ES-I3 (cell line): ENCODE data around the gene SNX17.
"Not testable (repeated sequence)": the region's sequence is repeated elsewhere in the genome, so short reads cannot be mapped to it uniquely, and the experiment has no call there.

Source experiments
- H3K36me3 ChIP-seq: 2 replicates; pipeline ENCODE4 v1.6.1; 2013; ENCODE audit warnings: mild to moderate bottlenecking, low read length, control low read depth, moderate library complexity; ENCODE audit not compliant: insufficient read depth
- H3K4me1 ChIP-seq: 2 replicates; pipeline ENCODE4 v1.6.1; 2013; ENCODE audit warnings: mild to moderate bottlenecking, control low read depth, low read length; ENCODE audit not compliant: insufficient read depth
- H3K9ac ChIP-seq: 2 replicates; pipeline ENCODE4 v1.6.1; 2013; ENCODE audit warnings: low read depth, mild to moderate bottlenecking, low read length, moderate library complexity
- H3K9me3 ChIP-seq: 2 replicates; pipeline ENCODE4 v1.6.1; 2013; ENCODE audit warnings: mild to moderate bottlenecking, low read length, moderate library complexity; ENCODE audit not compliant: control insufficient read depth, insufficient read depth

The SNX17 gene

DNA sequence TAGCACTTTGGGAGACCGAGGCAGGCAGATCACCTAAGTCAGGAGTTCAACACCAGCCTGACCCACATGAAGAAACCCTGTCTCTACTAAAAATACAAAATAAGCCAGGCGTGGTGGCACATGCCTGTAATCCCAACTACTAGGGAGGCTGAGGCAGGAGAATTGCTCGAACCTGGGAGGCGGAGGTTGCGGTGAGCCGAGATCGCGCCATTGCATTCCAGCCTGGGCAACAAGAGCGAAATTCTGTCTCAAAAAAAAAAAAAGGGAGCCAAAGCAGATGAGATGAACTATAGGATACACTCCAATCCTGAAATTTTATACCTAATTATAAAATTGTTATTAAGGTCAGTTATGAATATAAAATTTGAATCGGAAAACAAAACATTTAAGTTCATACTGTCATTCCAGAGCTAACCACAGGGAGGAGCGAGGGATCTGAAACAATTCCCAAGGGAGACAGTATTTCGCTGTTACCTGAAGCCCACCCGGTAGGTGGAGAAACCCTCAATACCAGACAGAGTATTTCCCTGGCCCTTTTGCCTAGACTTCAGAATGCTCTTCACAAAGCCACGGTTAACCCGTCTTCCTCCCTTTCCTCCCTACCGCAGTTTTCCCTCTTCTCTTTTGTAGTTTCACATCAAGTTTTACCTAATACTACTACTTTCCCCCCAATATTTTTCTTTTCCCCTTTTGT lies 37.5 kb downstream of the SNX17 start:
- H3K36me3 ChIP-seq: peaks cover 2% of the 10 kb centered on the region; the same call in 1 of the 2 replicates
- H3K9ac ChIP-seq: peak overlapping the region; percentile 97; the same call in 1 of the 2 replicates
- H3K4me1 ChIP-seq: no peaks in the 10 kb centered on the region
- no peaks in the 10 kb centered on the region for H3K9me3 ChIP-seq

DNA sequence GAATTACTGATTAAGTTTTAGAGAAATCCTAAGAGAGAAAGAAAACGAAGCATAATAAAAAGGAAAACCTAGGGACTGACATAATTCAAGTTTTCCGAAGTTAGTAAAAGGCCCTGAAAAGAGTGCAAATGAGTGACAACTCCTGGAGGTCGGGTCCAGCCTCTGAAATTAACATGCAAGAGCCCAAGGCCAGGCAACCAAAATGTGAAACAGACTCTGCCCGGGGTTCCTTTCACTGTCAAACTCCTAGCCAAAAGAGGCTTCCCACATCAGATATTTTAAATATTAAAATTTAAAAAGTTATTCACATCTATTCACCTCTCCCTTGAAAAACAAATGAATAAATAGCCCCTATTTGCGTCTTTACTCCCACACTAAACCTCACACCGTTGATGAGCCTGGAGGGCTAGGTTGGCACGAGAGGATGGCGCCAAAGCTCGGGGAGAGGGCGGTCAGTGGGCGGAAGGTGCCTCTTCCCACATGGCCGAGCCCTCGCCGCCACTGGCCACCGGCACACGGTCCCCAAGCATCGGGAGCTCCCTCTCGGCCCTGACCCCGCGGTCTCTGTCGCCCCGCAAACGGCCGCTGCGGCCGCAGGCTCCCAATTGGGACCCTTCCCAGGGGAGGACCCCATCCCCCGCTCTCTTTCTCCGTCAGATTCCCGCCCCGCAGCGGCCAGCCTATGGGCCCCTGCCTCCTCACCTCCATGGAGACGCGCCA lies 38.3 kb downstream of the SNX17 start:
- H3K4me1 ChIP-seq: no peaks in the 10 kb centered on the region
- H3K36me3 ChIP-seq: peaks cover 2% of the 10 kb centered on the region; the same call in 1 of the 2 replicates
- peak overlapping the region; percentile 97 for H3K9ac ChIP-seq
- H3K9me3 ChIP-seq: no peaks in the 10 kb centered on the region

DNA sequence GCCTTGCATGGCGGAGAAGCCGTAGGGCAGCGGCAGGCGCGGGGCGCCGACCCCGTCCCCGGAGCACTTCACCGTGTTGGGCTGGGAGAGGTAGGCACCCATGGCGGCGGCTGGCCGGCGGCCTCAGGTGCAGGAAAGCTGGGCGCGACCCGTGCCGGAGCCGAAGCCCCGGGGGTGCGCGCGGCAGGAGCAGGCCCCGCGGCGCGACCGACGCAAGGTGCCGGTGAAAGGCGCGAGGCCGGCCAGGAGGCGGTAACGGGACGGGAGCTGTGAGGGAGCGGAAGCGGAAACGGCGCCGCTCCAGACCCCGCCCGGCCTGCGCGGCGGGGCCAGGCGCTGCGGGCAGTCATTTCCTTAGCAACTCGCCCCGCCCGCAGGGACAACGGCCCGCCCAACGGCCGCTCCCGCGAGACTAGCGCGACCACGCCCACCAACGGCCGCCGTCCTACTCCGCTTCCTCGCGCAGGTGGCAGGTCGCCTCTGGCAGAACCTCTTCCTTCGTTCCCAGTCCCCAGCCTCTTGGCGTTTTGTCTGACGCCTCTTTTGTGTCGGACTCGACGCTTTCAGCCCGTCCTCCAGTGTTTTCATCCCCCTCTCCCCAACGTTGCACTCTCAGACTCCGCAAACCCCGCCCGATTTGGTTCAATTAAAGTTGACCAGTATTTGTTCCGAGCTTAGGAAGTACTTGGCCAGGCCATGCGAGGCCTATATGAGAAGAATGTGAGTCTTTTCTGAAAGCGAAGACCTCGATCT lies 39.1 kb downstream of the SNX17 start, which contains the start of gene PPM1G:
PPM1G (minus strand) TSS at position 271 of the 753 bp plus-strand sequence; CDS start at position 102, 169 bp downstream.
- no peaks in the 10 kb centered on the region for H3K9me3 ChIP-seq

DNA sequence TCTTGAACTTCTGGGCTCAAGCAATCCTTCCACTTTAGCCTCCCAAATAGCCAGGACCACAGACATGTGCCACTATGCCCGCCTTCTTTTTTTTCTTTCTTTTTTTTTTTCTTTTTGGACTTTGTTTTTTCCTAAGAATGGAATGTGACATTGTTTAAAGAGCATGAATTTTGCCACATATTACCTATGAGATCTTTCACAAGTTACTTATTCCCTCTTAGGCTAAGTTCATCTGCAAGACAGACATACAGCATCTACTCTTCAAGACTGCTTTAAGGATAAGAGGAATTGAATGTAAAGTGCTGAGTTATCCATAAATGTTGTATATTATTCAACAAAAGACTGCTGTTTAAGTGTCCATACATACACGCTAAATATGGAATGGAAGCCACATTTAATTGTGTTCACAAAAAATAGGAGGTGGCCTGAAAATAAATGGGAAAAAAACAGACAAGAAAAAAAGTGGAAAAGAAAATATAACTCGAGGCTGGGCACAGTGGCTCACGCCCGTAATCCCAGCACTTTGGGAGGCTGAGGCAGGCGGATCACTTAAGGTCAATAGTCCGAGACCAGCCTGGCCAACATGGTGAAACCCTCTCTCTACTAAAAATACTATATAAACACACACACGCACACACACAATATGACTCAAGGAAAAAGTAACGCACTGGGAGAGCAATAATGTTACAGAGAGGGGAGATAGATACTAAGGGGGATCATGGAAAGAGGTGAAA lies 42.2 kb downstream of the SNX17 start:
- Histone ChIP-seq H3K4me1 (no peaks in the 10 kb centered on the region), H3K9ac (no peak overlapping the region), H3K36me3 (peaks cover under 1% of the 10 kb centered on the region; the same call in 1 of the 2 replicates), H3K9me3 (no peaks in the 10 kb centered on the region)

More for the DNA sequence above, 39.1 kb downstream of the SNX17 start, which contains the start of gene PPM1G:
- Histone ChIP-seq H3K4me1 (no peaks in the 10 kb centered on the region), H3K36me3 (peaks cover 2% of the 10 kb centered on the region; the same call in 1 of the 2 replicates), H3K9ac (peak within 1 kb of the TSS; percentile 97)

DNA sequence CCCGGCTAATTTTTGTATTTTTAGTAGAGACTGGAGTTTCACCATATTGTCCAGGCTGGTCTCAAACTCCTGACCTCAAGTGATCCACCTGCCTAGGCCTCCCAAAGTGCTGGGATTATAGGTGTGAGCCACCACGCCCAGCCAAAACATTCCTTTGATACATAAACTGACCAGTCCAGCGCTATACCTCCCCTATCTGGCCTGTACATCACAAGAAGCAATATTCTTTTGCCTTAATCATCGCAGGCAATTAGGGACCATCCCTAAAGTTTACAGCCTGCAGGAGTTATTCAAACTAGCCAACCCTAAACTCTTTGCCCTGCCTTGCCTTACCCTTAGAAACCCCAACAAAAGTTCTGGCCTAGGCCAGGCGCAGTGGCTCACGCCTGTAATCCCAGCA lies 45.7 kb downstream of the SNX17 start:
- no peak overlapping the region for H3K9ac ChIP-seq
- H3K9me3 ChIP-seq: no peaks in the 10 kb centered on the region
- H3K36me3 ChIP-seq: no peaks in the 10 kb centered on the region
- H3K4me1 ChIP-seq: no peaks in the 10 kb centered on the region

DNA sequence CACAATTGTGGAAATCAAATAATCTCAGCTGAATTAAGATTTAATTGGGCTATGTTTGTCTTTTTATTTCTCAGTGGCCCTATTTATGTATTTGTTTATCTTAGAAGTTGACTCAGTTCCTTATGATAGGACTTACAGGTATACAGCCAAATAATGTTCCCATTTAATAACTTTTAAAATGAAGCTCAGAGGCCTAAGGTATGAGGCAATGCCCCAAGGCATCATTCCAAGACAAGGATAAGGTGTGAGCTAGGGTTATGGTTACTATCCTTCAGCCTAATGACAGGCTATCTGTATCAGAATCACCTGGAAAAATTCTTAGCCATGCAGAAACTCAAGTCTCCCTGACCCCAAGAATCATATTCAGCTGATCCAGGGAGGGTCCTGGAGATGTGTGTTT lies 50.6 kb downstream of the SNX17 start:
- no peaks in the 10 kb centered on the region for H3K9me3 ChIP-seq
- H3K9ac ChIP-seq: no peak overlapping the region
- H3K4me1 ChIP-seq: no peaks in the 10 kb centered on the region
- H3K36me3 ChIP-seq: no peaks in the 10 kb centered on the region

DNA sequence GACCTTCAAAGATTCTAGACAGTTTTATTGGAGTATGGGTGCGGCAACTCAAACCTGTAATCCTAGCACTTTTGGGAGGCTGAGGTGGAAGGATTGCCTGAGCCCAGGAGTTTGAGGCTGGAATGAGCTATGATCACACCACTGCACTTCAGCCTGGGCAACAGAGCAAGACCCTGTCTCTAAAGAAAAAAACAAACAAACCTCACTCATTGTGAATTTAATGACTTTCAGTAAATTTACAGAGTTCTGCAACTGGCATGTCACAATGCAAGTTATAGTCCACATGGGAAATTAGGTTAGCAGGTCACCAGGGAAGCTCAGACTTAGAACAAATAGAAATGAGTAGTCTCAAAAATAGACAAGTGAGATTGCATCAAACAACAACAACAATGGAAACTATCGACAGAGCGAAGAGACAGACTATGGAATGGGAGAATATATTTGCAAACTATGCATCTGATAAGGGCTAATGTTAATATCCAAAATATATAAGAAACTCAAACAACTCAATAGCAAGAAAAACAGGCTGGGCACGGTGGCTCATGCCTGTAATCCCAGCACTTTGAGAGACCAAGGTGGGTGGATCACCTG lies 51.3 kb downstream of the SNX17 start:
- H3K36me3 ChIP-seq: no peaks in the 10 kb centered on the region
- no peaks in the 10 kb centered on the region for H3K4me1 ChIP-seq
- H3K9ac ChIP-seq: no peak overlapping the region
- no peaks in the 10 kb centered on the region for H3K9me3 ChIP-seq

DNA sequence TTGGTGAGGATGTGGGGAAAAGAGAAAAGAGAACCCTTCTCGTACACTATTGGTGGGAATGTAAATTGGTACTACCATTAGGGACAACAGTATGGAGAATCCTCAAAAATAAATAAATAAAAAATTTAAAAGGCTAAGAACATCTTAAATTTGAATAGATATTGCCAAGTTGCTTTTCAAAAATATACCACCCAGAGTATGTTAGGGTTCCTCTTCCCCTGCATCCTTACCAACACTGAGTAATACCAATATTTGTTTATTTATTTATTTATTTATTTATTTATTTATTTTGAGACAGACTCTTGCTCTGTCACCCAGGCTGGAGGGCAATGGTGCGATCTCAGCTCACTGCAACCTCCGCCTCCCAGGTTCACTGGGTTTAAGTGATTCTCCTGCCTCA lies 52.5 kb downstream of the SNX17 start:
- Histone ChIP-seq H3K36me3 (no peaks in the 10 kb centered on the region), H3K9ac (no peak overlapping the region), H3K4me1 (no peaks in the 10 kb centered on the region), H3K9me3 (no peaks in the 10 kb centered on the region)

DNA sequence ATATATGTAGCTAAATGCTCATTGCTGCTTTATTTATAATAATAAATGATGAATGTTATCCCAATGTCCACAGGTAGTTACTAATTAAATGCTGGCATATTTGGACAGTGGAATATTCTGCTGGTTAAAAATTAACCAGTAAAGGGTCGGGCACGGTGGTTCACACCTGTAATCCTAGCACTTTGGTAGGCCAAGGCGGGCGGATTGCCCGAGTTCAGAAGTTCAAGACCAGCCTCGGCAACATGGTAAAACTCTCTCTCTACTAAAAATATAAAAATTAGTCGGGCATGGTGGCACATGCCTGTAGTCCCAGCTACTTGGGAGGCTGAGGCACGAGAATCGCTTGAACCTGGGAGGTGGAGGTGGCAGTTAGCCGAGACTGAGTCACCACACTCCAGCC lies 54.6 kb downstream of the SNX17 start:
- H3K4me1 ChIP-seq, H3K9ac ChIP-seq, H3K36me3 ChIP-seq, H3K9me3 ChIP-seq: not testable (repeated sequence)
